Lower lobe of right lung (tissue), 2 donors: Measurements from ENCODE around the gene JPH3. TPM values are rescaled to one million over a fixed set of nuclear protein-coding genes. Genes with fewer than 3 reads are reported as not detected.

Source experiments
- ATAC-seq, 2 donors: fragments of 200-7000 bp; cut with Tn5 transposase; one replicate each; pipeline ENCODE4 v1.9.1; 2020 to 2022; ENCODE audit warnings: mild to moderate bottlenecking in 2 of 2, moderate library complexity in 2 of 2
- DNase-seq: peaks from one replicate; pipeline ENCODE4 v3.0.0-alpha.2; 2020
- H3K27ac ChIP-seq: fragments of 200-600 bp; one replicate; pipeline ENCODE4 v1.8.0; 2022
- H3K27me3 ChIP-seq: fragments of 200-600 bp; one replicate; pipeline ENCODE4 v1.8.0; 2022; ENCODE audit warnings: low read depth
- H3K36me3 ChIP-seq: fragments of 200-600 bp; one replicate; pipeline ENCODE4 v1.8.0; 2022; ENCODE audit warnings: mild to moderate bottlenecking
- H3K4me1 ChIP-seq: fragments of 200-600 bp; one replicate; pipeline ENCODE4 v1.8.0; 2022
- H3K4me3 ChIP-seq: fragments of 200-600 bp; one replicate; pipeline ENCODE4 v1.8.0; 2022; ENCODE audit warnings: mild to moderate bottlenecking
- H3K9me3 ChIP-seq: fragments of 200-600 bp; one replicate; pipeline ENCODE4 v1.8.0; 2022
- CTCF ChIP-seq: fragments of 200-600 bp; IDR thresholded peaks from one replicate; pipeline ENCODE4 v1.8.0; 2022; ENCODE audit warnings: antibody characterized with exemption, mild to moderate bottlenecking
- intact Hi-C: fragments of 100-400 bp; cut with DNase I; formaldehyde crosslinking; loops from one replicate; pipeline ENCODE4 v1.11.0; 2022
- total RNA-seq: library from RNA; stranded (reverse); fragmentation: NEBNext Ultra II Directional; extraction: Animal tissue kit (Norgen Biotek cat#: 25700); gene quantifications from one replicate; pipeline ENCODE4 v1.2.1, GENCODE V29; 2021
- donor health status: DM: no; HTN: yes; CAD: no; lungs with severe emphysema.

Gene JPH3
- total RNA-seq, 1 donor from 2014 or later = 0.12 TPM

- DNase-seq = no peak
- intact Hi-C loops = no loop called here
- H3K36me3 ChIP-seq = peaks cover 13% of the 10 kb centered on the region
- no peak for TF ChIP-seq CTCF
- H3K9me3 ChIP-seq = no peaks in the 10 kb centered on the region
- H3K27ac ChIP-seq = no peak overlapping the region
- H3K4me1 ChIP-seq = no peaks in the 10 kb centered on the region
- no peak overlapping the region for H3K4me3 ChIP-seq
- no peaks in the 10 kb centered on the region for H3K27me3 ChIP-seq
- ATAC-seq = no peak
These were observed 93.2 kb downstream of the JPH3 start for GRCh38 chr16:87695534-87695933.

DNA sequence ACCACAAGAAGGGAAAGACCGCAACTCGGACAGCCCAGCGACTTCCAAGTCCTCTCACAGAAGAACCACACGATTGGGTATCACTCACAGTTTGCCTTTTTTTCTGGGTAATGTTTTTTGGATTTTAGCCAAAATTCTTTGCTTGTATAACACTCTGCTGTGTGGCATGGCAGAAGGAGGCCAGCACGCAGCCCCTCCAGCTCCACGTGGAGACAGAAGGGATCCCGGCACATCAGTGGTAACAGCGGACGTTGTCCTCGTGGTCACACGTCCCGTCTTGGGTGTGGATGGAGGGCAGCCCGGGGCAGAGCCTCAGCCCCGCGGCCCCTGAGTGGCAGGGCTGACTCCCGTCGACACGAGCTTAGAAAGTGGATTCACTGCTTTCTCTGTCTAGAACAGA lies 94.4 kb downstream of the JPH3 start:
- no peak for DNase-seq
- peaks cover 13% of the 10 kb centered on the region for H3K36me3 ChIP-seq

GRCh38 chr16:87697256-87697655 lies 94.9 kb downstream of the JPH3 start:
- intact Hi-C loops = no loop called here

More for the DNA sequence above, 94.4 kb downstream of the JPH3 start:
- no peaks in the 10 kb centered on the region for H3K9me3 ChIP-seq
- no peaks in the 10 kb centered on the region for H3K27me3 ChIP-seq
- no peak for TF ChIP-seq CTCF
- no peak overlapping the region for H3K4me3 ChIP-seq
- intact Hi-C loops = no loop called here
- no peak overlapping the region for H3K27ac ChIP-seq
- H3K4me1 ChIP-seq = no peaks in the 10 kb centered on the region
- no peak for ATAC-seq

GRCh38 chr16:87697792-87698191 lies 95.5 kb downstream of the JPH3 start:
- Histone ChIP-seq H3K27me3 (no peaks in the 10 kb centered on the region), H3K4me1 (no peaks in the 10 kb centered on the region), H3K4me3 (no peak overlapping the region), H3K36me3 (peaks cover 18% of the 10 kb centered on the region), H3K9me3 (no peaks in the 10 kb centered on the region), H3K27ac (no peak overlapping the region)
- ATAC-seq (no peak), DNase-seq (no peak)
- intact Hi-C loops = no loop called here
- no peak for TF ChIP-seq CTCF

More at GRCh38 chr16:87697256-87697655, 94.9 kb downstream of the JPH3 start:
- Histone ChIP-seq H3K4me3 (no peak overlapping the region), H3K27ac (no peak overlapping the region), H3K4me1 (no peaks in the 10 kb centered on the region), H3K27me3 (no peaks in the 10 kb centered on the region), H3K36me3 (peaks cover 13% of the 10 kb centered on the region), H3K9me3 (no peaks in the 10 kb centered on the region)
- ATAC-seq (no peak), DNase-seq (no peak)
- TF ChIP-seq CTCF = no peak

DNA sequence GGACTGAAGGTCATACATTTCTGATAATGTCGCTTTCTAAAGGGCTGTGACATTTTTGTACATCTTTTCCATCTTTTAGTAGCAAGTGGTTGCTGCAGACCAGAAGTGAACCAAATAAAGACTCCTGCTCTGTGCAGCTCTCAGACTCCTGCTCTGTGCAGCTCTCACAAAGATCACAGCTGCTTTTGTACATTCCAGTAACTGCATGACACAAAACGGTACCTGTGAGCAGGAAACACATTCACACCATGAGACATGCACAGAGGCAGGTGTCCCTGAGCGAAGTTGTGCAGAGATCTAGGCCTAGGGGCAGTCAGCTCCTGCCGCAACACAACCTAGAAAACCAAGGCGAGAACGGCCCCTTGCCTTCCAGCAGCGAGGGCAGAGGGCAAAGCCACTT lies 95.9 kb downstream of the JPH3 start:
- no peaks in the 10 kb centered on the region for H3K27me3 ChIP-seq
- no peak for TF ChIP-seq CTCF
- H3K4me1 ChIP-seq = no peaks in the 10 kb centered on the region
- DNase-seq = no peak
- no peak overlapping the region for H3K4me3 ChIP-seq
- intact Hi-C loops = no loop called here
- ATAC-seq = no peak
- no peaks in the 10 kb centered on the region for H3K9me3 ChIP-seq
- H3K27ac ChIP-seq = no peak overlapping the region
- H3K36me3 ChIP-seq = peaks cover 23% of the 10 kb centered on the region
